H1 (cell line): ENCODE measurements around the gene MR1. TPM values are rescaled to one million over a fixed set of nuclear protein-coding genes. Genes with fewer than 3 reads are reported as not detected.
A peak's percentile ranks its signal among the peaks of the same experiment; 100 is the strongest.

Source experiments
- CTCF ChIA-PET: fragments of 300-600 bp; sonication (Branson Sonifier 250); formaldehyde crosslinking; loops from one replicate; lab custom pipeline; 2021; ENCODE audit not compliant: partially characterized antibody; lab: Charles Lee
- POLR2A ChIA-PET: fragments of 300-600 bp; sonication (Branson Sonifier 250); formaldehyde crosslinking; loops from one replicate; lab custom pipeline; 2021; ENCODE audit warnings: inconsistent platforms; ENCODE audit not compliant: partially characterized antibody; lab: Charles Lee
- DNase-seq, 2 experiments: peaks; one replicate each; pipeline versions ENCODE4 v3.0.0 to v3.0.0-alpha.2; 2010 to 2022; ENCODE audit warnings: low spot score in 2 of 2, low read depth in 1 of 2, mixed read lengths in 1 of 2
- FAIRE-seq: peaks from 2 replicates; lab custom pipeline; 2011; peaks lifted over from hg19 to GRCh38; lab: Jason Lieb, UNC
- H2AFZ ChIP-seq: 2 replicates; pipeline ENCODE4 v1.8.1; 2012; ENCODE audit warnings: low read length, inconsistent platforms
- H2AK5ac ChIP-seq: 2 replicates; pipeline ENCODE4 v1.6.1; 2013; ENCODE audit warnings: low read depth, low read length
- H2BK120ac ChIP-seq: replicated peaks from 2 replicates; pipeline ENCODE3; 2013; ENCODE audit warnings: low read depth, low read length, inconsistent platforms
- H2BK12ac ChIP-seq: 2 replicates; pipeline ENCODE4 v1.6.1; 2013; ENCODE audit warnings: low read depth, low read length
- H2BK15ac ChIP-seq: 2 replicates; pipeline ENCODE4 v1.6.1; 2013; ENCODE audit warnings: low read length
- H2BK20ac ChIP-seq: 2 replicates; pipeline ENCODE4 v1.6.1; 2013; ENCODE audit warnings: low read length
- H2BK5ac ChIP-seq: 2 replicates; pipeline ENCODE4 v1.6.1; 2013; ENCODE audit warnings: low read depth, low read length
- H3K14ac ChIP-seq: 2 replicates; pipeline ENCODE4 v1.6.1; 2013; ENCODE audit warnings: inconsistent platforms; ENCODE audit not compliant: insufficient read length
- H3K18ac ChIP-seq: 2 replicates; pipeline ENCODE4 v1.6.1; 2013; ENCODE audit warnings: low read length; ENCODE audit errors: extremely low read depth
- H3K23ac ChIP-seq: 2 replicates; pipeline ENCODE4 v1.6.1; 2013; ENCODE audit warnings: inconsistent platforms; ENCODE audit not compliant: insufficient read length
- H3K23me2 ChIP-seq: 2 replicates; pipeline ENCODE4 v1.6.1; 2013; ENCODE audit warnings: low read depth, low read length
- H3K27ac ChIP-seq: 2 replicates; pipeline ENCODE4 v1.6.1; 2011; ENCODE audit warnings: low read depth, low read length, inconsistent platforms
- H3K27me3 ChIP-seq, 4 experiments: replicated peaks in 1 of 4; 1 replicate in 1 of 4; 2 replicates in 3 of 4; pipeline versions ENCODE4 v1.6.1 to v1.8.1; 2011 to 2013; ENCODE audit warnings: low read length in 3 of 4, mild to moderate bottlenecking in 3 of 4, inconsistent platforms in 2 of 4, mixed read lengths in 2 of 4, moderate library complexity in 1 of 4; ENCODE audit not compliant: control insufficient read depth in 3 of 4, insufficient read depth in 3 of 4; ENCODE audit errors: extremely low read depth in 1 of 4
- H3K36me3 ChIP-seq, 4 experiments: 2 replicates each; pipeline versions ENCODE4 v1.6.1 to v1.8.1; 2011 to 2013; ENCODE audit warnings: mild to moderate bottlenecking in 4 of 4, low read length in 3 of 4, moderate library complexity in 2 of 4, control low read depth in 1 of 4, inconsistent platforms in 1 of 4; ENCODE audit not compliant: insufficient read depth in 4 of 4, control insufficient read depth in 2 of 4
- H3K4ac ChIP-seq: replicated peaks from 2 replicates; pipeline ENCODE3; 2013; ENCODE audit warnings: low read length, low read depth, mixed read lengths, inconsistent platforms; ENCODE audit not compliant: insufficient read length
- H3K4me1 ChIP-seq, 4 experiments: replicated peaks in 1 of 4; 1 replicate in 1 of 4; 2 replicates in 3 of 4; pipeline versions ENCODE4 v1.6.1 to v1.8.1; 2011 to 2013; ENCODE audit warnings: low read length in 3 of 4, inconsistent platforms in 2 of 4, mixed read lengths in 1 of 4; ENCODE audit not compliant: insufficient read depth in 4 of 4, control insufficient read depth in 3 of 4
- H3K4me2 ChIP-seq, 2 experiments: 2 replicates each; pipeline versions ENCODE4 v1.6.1 to v1.8.1; 2011 to 2013; ENCODE audit warnings: low read depth in 2 of 2, low read length in 2 of 2, control low read depth in 1 of 2, inconsistent platforms in 1 of 2, mild to moderate bottlenecking in 1 of 2; ENCODE audit not compliant: insufficient read depth in 1 of 2
- H3K4me3 ChIP-seq, 4 experiments: fragments of 200-600, 300-600 bp in 1 of 4; sonication (generic), shearing (Covaris generic), sonication (Bioruptor Twin) in 1 of 4; 2 replicates each; pipeline versions ENCODE4 v1.5.1 to v1.8.1; 2011 to 2016; ENCODE audit warnings: low read length in 4 of 4, low read depth in 3 of 4, control low read depth in 2 of 4, inconsistent platforms in 2 of 4, mild to moderate bottlenecking in 2 of 4, mixed read lengths in 1 of 4, moderate library complexity in 1 of 4; ENCODE audit not compliant: insufficient read depth in 2 of 4; ENCODE audit errors: extremely low read depth in 1 of 4
- H3K56ac ChIP-seq: replicated peaks from 2 replicates; pipeline ENCODE3; 2013; ENCODE audit warnings: low read depth, mild to moderate bottlenecking, mixed read lengths, low read length, inconsistent platforms; ENCODE audit not compliant: insufficient read length
- H3K79me1 ChIP-seq: 2 replicates; pipeline ENCODE4 v1.6.1; 2013; ENCODE audit warnings: low read depth, low read length, control low read depth
- H3K79me2 ChIP-seq, 2 experiments: 2 replicates each; pipeline versions ENCODE4 v1.6.1 to v1.8.1; 2012 to 2013; ENCODE audit warnings: low read length in 2 of 2, mild to moderate bottlenecking in 2 of 2, inconsistent platforms in 1 of 2; ENCODE audit not compliant: insufficient read depth in 2 of 2, control insufficient read depth in 1 of 2
- H3K9ac ChIP-seq, 4 experiments: replicated peaks in 1 of 4; 1 replicate in 1 of 4; 2 replicates in 3 of 4; pipeline versions ENCODE4 v1.6.1 to v1.8.1; 2011 to 2013; ENCODE audit warnings: low read depth in 3 of 4, low read length in 3 of 4, control low read depth in 2 of 4, mild to moderate bottlenecking in 2 of 4, moderate library complexity in 2 of 4, inconsistent platforms in 1 of 4; ENCODE audit errors: extremely low read depth in 1 of 4
- H3K9me3 ChIP-seq, 2 experiments: 2 replicates each; pipeline versions ENCODE4 v1.6.1 to v1.8.1; 2012 to 2013; ENCODE audit warnings: mild to moderate bottlenecking in 2 of 2, moderate library complexity in 2 of 2, control low read depth in 1 of 2, inconsistent platforms in 1 of 2, low read depth in 1 of 2, low read length in 1 of 2, mixed read lengths in 1 of 2; ENCODE audit not compliant: insufficient read depth in 2 of 2
- H4K20me1 ChIP-seq, 2 experiments: replicated peaks in 1 of 2; 2 replicates each; pipeline versions ENCODE3 to v1.8.1; 2011 to 2013; ENCODE audit warnings: inconsistent platforms in 2 of 2, low read length in 2 of 2, mild to moderate bottlenecking in 1 of 2; ENCODE audit not compliant: insufficient read depth in 2 of 2, control insufficient read depth in 1 of 2
- H4K5ac ChIP-seq: 2 replicates; pipeline ENCODE4 v1.6.1; 2013; ENCODE audit warnings: low read length, low read depth, mixed read lengths, inconsistent platforms; ENCODE audit not compliant: insufficient read length
- H4K8ac ChIP-seq: 2 replicates; pipeline ENCODE4 v1.8.0; 2013; ENCODE audit warnings: mild to moderate bottlenecking, moderate library complexity, low read length, inconsistent platforms; ENCODE audit not compliant: insufficient read depth; ENCODE audit errors: extremely low read depth
- H4K91ac ChIP-seq: replicated peaks from 2 replicates; pipeline ENCODE3; 2013; ENCODE audit warnings: low read length, mixed read lengths, inconsistent platforms; ENCODE audit not compliant: insufficient read length
- ASH2L ChIP-seq: fragments of 200-600, 300-600 bp; sonication (generic); IDR thresholded peaks from one replicate; pipeline ENCODE4 v1.7.1; 2017; ENCODE audit warnings: low read length
- BRCA1 ChIP-seq: IDR thresholded peaks from 2 replicates; pipeline ENCODE4 v1.6.1; 2012; ENCODE audit warnings: low read depth, low read length, improper control_type of control experiment
- CTBP2 ChIP-seq: IDR thresholded peaks from 2 replicates; pipeline ENCODE4 v1.7.0; 2011; ENCODE audit warnings: borderline replicate concordance, mild to moderate bottlenecking, moderate library complexity, mixed read lengths, low read length; ENCODE audit not compliant: insufficient read depth, insufficient read length
- EZH2 ChIP-seq: fragments of 200-600 bp; sonication (generic); IDR thresholded peaks from 2 replicates; pipeline ENCODE4 v1.7.1; 2012; ENCODE audit warnings: low read depth, mild to moderate bottlenecking, moderate library complexity, low read length, inconsistent platforms; ENCODE audit not compliant: severe bottlenecking
- JUND ChIP-seq: IDR thresholded peaks from 2 replicates; pipeline ENCODE4 v1.6.1; 2011; ENCODE audit warnings: mild to moderate bottlenecking, improper control_type of control experiment, low read length
- POU5F1 ChIP-seq: IDR thresholded peaks from 2 replicates; pipeline ENCODE4 v1.6.1; 2011; ENCODE audit warnings: low read depth, mild to moderate bottlenecking, low read length, moderate library complexity
- SIN3A ChIP-seq, 2 experiments: IDR thresholded peaks in 1 of 2; conservative IDR thresholded peaks in 1 of 2; 2 replicates each; pipeline ENCODE4 v1.6.1; 2011 to 2012; ENCODE audit warnings: low read length in 2 of 2, improper control_type of control experiment in 1 of 2, low read depth in 1 of 2, mild to moderate bottlenecking in 1 of 2
- SRF ChIP-seq: IDR thresholded peaks from 2 replicates; pipeline ENCODE4 v1.6.1; 2011; ENCODE audit warnings: mild to moderate bottlenecking, low read depth, low read length, moderate library complexity
- TBP ChIP-seq: IDR thresholded peaks from 2 replicates; pipeline ENCODE4 v1.6.1; 2011; ENCODE audit warnings: low read depth, low read length, improper control_type of control experiment
- WGBS, 2 experiments: shearing (Covaris generic) in 1 of 2; methylation state at CpG; one replicate each; pipeline versions ENCODE4 v1.1.6 to v1.1.7; 2013 to 2015; ENCODE audit warnings: low lambda C conversion rate in 2 of 2, mixed read lengths in 2 of 2, inconsistent platforms in 1 of 2, low coverage in 1 of 2, missing lambda C conversion rate in 1 of 2; ENCODE audit not compliant: insufficient replicate concordance in 2 of 2, insufficient coverage in 1 of 2, insufficient read length in 1 of 2; ENCODE audit errors: extremely low coverage in 1 of 2, missing lambda C conversion rate in 1 of 2; 5-methylcytosine and 5-hydroxymethylcytosine counted together
- polyA plus RNA-seq, 7 experiments: library from polyadenylated mRNA; depleted of rRNA in 3 of 7; stranded (reverse) in 5 of 7; unstranded in 2 of 7; fragments of >200 nt in 5 of 7; fragments of 200-250 nt in 2 of 7; gene quantifications; 1 replicate in 5 of 7; 2 replicates in 1 of 7; 4 replicates in 1 of 7; pipeline versions ENCODE4 v1.2.1 to v1.2.3, GENCODE V29; 2011 to 2013; ENCODE audit warnings: missing spikeins in 2 of 7, mixed read lengths in 2 of 7
- total RNA-seq: library from RNA; stranded (reverse); fragmentation: NEBNext Ultra II Directional; extraction: Animal tissue kit (Norgen Biotek cat#: 25700); gene quantifications from 2 replicates; pipeline ENCODE4 v1.2.1, GENCODE V29; 2021

Gene MR1
- total and polyA plus RNA-seq, 2 of the 8 experiments (the other 6 are each of a cell fraction or from before 2014, with no cell fraction given): 0.09 TPM; not detected in 1

GRCh38 chr1:181023265-181024057 is 10.3 kb upstream of the MR1 start:
- Histone ChIP-seq H3K79me2 (peaks cover 11 to 36% of the 10 kb centered on the region in 2 experiments), H3K18ac (no peak overlapping the region), H4K8ac (no peak overlapping the region), H3K14ac (no peak overlapping the region), H2AFZ (no peak overlapping the region), H2BK20ac (no peak overlapping the region), H4K20me1 (peaks cover 3 to 10% of the 10 kb centered on the region in 2 experiments), H2BK120ac (no peak overlapping the region), H3K4ac (no peak overlapping the region), H2AK5ac (no peak overlapping the region), H4K91ac (no peak overlapping the region), H3K4me1 (peaks cover 0 to 4% (median 3%) of the 10 kb centered on the region in 4 experiments; a peak in 3 of 7 replicates), H3K36me3 (no peaks in the 10 kb centered on the region; a peak in 1 of 8 replicates), H2BK15ac (no peak overlapping the region), H3K9ac (no peak overlapping the region; a peak in 1 of 7 replicates), H3K27me3 (no peaks in the 10 kb centered on the region; a peak in 1 of 7 replicates), H3K27ac (no peak overlapping the region; the same call in 1 of the 2 replicates), H3K23ac (no peak overlapping the region), H3K56ac (no peak overlapping the region), H3K4me3 (peak overlapping the region; percentile 15 to 99 (median 94); a peak in 6 of 8 replicates), H2BK12ac (no peak overlapping the region), H4K5ac (no peak overlapping the region), H3K4me2 (peak overlapping the region in 1 of 2 experiments; percentile 87; a peak in 3 of 4 replicates), H3K23me2 (0 out of 2 replicates have a peak, but pooled peaks cover 5% of the 10 kb centered on the region), H3K79me1 (0 out of 2 replicates have a peak, but pooled peaks cover 4% of the 10 kb centered on the region), H2BK5ac (no peak overlapping the region), H3K9me3 (no peaks in the 10 kb centered on the region)
- DNase-seq (no peak), FAIRE-seq (no peak)
- ChIA-PET POLR2A (interaction anchor here (0.6 to 3.1 kb wide), 17 partner anchors 9 to 1959 kb away, joined by 3 to 16 read pairs (median 4); partner anchors contain the start of gene MR1), CTCF (interaction anchor here (0.8 to 2.1 kb wide), 8 partner anchors 14 to 144 kb away, joined by 3 to 8 read pairs (median 3); no protein-coding TSS in a partner anchor)
- WGBS, 2 experiments: 64% methylated on average over 10 of the region's 10 CpGs; no CpG with 5 or more reads in 1 of the 2 experiments
- TF ChIP-seq BRCA1 (no peak), JUND (no peak), CTBP2 (no peak), SRF (no peak), ASH2L (no peak), POU5F1 (no peak), TBP (no peak), EZH2 (no peak), SIN3A (conservative IDR thresholded peaks at IDR 0.05 in 1 of 2, IDR thresholded peaks at IDR 0.05 in 1 of 2; ENCODE audit: low read depth in 1 of 2, low read length in 2 of 2) (no peak)
